Thoracic aorta (tissue), 2 donors: ENCODE results near the gene MLXIP. TPM values are rescaled to one million over a fixed set of nuclear protein-coding genes. Genes with fewer than 3 reads are reported as not detected.

ENCODE experiments used
- ATAC-seq: fragments of 150-250 bp; one replicate; pipeline ENCODE4 v1.8.0; 2017; ENCODE audit warnings: low read depth; ENCODE audit not compliant: insufficient number of reproducible peaks, low FRiP score
- DNase-seq: peaks from one replicate; pipeline ENCODE4 v3.0.0-alpha.2; 2020; ENCODE audit warnings: low spot score
- H3K27ac ChIP-seq, 2 donors: fragments of 200-600 bp; sonication (generic); 1 replicate in 1 of 2; 2 replicates in 1 of 2; pipeline ENCODE4 v1.5.1; 2016; ENCODE audit warnings: mild to moderate bottlenecking in 2 of 2, moderate library complexity in 2 of 2
- H3K27me3 ChIP-seq: fragments of 200-600 bp; sonication (generic); replicated peaks from 2 replicates; pipeline ENCODE4 v1.6.0; 2016; ENCODE audit warnings: mild to moderate bottlenecking; ENCODE audit not compliant: insufficient read depth
- H3K36me3 ChIP-seq: fragments of 200-600 bp; sonication (generic); one replicate; pipeline ENCODE4 v1.5.1; 2016
- H3K4me1 ChIP-seq, 2 donors: fragments of 200-600 bp; sonication (generic); 1 replicate in 1 of 2; 2 replicates in 1 of 2; pipeline versions ENCODE4 v1.5.1 to v1.6.0; 2016; ENCODE audit warnings: low read depth in 2 of 2, mild to moderate bottlenecking in 1 of 2; ENCODE audit not compliant: control insufficient read depth in 1 of 2
- H3K4me3 ChIP-seq: fragments of 200-600 bp; sonication (generic); 2 replicates; pipeline ENCODE4 v1.5.1; 2016; ENCODE audit warnings: mild to moderate bottlenecking
- H3K9me3 ChIP-seq: fragments of 200-600 bp; sonication (generic); 2 replicates; pipeline ENCODE4 v1.5.1; 2016
- total RNA-seq, 2 donors: library from RNA; depleted of rRNA; stranded (reverse); fragments of >200 nt; gene quantifications; one replicate each; pipeline versions ENCODE4 v1.1.0 to v1.2.3, GENCODE V29; 2016
- TF ChIP-seq, protein P1 (sequence below): fragments of 200-600 bp; sonication (generic); IDR thresholded peaks from one replicate; pipeline ENCODE4 v1.5.1; 2019; ENCODE audit warnings: antibody characterized with exemption

The MLXIP gene
- total RNA-seq, 2 donors from 2014 or later: 35.5 to 50.3 TPM

DNA sequence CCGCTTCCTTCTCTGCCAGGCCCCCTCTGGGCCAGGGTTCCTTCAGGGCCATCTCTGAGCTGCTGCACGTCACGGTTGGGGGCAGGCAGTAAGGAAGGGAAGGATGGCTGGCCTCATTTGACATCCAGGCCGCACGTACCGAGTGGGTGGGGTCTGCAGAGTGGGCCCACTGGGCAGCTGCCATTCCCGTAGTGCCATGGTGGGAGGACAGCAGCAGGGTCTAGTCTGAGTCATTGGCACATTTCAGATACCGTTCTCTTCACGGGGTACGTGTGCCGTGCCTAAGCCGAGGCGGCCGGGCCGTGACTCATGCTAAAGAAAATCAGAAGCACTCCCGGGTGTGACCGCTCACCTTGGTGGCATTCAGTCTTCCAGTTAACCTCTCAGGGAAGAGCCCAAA lies 51.6 kb downstream of the MLXIP start:
- H3K9me3 ChIP-seq: no peaks in the 10 kb centered on the region
- TF ChIP-seq, protein P1, sequence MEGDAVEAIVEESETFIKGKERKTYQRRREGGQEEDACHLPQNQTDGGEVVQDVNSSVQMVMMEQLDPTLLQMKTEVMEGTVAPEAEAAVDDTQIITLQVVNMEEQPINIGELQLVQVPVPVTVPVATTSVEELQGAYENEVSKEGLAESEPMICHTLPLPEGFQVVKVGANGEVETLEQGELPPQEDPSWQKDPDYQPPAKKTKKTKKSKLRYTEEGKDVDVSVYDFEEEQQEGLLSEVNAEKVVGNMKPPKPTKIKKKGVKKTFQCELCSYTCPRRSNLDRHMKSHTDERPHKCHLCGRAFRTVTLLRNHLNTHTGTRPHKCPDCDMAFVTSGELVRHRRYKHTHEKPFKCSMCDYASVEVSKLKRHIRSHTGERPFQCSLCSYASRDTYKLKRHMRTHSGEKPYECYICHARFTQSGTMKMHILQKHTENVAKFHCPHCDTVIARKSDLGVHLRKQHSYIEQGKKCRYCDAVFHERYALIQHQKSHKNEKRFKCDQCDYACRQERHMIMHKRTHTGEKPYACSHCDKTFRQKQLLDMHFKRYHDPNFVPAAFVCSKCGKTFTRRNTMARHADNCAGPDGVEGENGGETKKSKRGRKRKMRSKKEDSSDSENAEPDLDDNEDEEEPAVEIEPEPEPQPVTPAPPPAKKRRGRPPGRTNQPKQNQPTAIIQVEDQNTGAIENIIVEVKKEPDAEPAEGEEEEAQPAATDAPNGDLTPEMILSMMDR: no peak
- H3K27ac ChIP-seq: no peak overlapping the region
- no peaks in the 10 kb centered on the region for H3K4me1 ChIP-seq
- ATAC-seq: no peak
- DNase-seq: no peak
- peaks cover 58% of the 10 kb centered on the region for H3K36me3 ChIP-seq
- no peak overlapping the region for H3K4me3 ChIP-seq
- H3K27me3 ChIP-seq: no peaks in the 10 kb centered on the region

DNA sequence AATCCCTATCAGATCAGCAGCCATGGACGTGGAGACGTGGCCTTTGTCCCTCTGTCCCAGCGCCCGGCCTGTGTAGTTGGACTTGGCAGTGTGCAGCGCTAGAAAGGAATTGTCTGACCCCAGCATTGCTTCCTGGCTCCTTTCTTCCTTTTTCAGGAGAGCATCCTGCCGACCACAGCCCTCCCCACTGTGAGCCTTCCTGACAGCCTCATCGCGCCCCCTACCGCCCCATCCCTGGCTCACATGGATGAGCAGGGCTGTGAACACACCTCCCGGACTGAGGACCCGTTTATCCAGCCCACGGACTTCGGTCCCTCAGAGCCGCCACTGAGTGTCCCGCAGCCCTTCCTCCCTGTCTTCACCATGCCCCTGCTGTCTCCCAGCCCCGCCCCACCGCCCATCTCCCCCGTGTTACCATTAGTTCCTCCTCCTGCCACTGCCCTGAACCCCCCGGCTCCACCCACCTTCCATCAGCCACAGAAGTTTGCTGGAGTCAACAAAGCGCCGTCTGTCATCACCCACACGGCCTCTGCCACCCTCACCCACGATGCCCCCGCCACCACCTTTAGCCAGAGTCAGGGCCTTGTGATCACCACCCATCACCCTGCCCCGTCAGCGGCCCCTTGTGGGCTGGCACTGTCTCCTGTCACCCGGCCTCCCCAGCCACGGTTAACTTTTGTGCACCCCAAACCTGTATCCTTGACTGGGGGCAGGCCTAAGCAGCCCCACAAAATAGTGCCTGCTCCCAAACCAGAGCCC lies 54.8 kb downstream of the MLXIP start:
- no peaks in the 10 kb centered on the region for H3K9me3 ChIP-seq
- H3K4me1 ChIP-seq: no peaks in the 10 kb centered on the region
- H3K27ac ChIP-seq: no peak overlapping the region
- no peaks in the 10 kb centered on the region for H3K27me3 ChIP-seq
- DNase-seq (no peak), ATAC-seq (no peak)
- peaks cover 57% of the 10 kb centered on the region for H3K36me3 ChIP-seq
- H3K4me3 ChIP-seq: no peak overlapping the region
- TF ChIP-seq, protein P1: no peak

DNA sequence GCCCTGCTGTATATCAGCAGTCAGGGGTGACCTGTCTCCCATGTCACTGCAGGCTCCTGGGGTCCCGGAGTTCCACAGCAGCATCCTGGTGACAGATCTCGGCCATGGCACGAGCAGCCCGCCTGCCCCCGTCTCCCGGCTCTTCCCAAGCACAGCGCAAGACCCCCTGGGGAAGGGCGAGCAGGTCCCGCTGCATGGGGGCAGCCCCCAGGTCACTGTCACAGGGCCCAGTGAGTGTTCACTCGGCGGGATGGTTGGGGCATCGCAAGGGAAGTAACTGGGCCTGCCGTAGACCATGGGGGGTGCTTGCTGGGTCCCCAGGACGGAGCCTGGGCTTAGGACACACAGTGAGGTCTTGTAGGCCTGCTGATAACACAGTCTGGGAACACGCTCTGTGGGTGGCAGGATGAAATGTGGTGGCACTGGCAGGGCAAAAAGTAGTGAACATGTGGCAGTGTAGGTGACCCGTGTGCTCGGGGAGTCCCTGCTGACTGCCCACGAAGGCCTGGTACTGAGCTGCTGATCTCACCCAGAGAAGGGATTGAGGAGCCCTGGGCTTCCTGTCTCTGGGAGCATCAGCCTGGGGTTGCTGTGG lies 57.0 kb downstream of the MLXIP start:
- no peaks in the 10 kb centered on the region for H3K9me3 ChIP-seq
- H3K27ac ChIP-seq: no peak overlapping the region
- H3K4me1 ChIP-seq: no peaks in the 10 kb centered on the region
- ATAC-seq (no peak), DNase-seq (no peak)
- TF ChIP-seq, protein P1: no peak
- no peak overlapping the region for H3K4me3 ChIP-seq
- H3K27me3 ChIP-seq: no peaks in the 10 kb centered on the region
- H3K36me3 ChIP-seq: peaks cover 49% of the 10 kb centered on the region

DNA sequence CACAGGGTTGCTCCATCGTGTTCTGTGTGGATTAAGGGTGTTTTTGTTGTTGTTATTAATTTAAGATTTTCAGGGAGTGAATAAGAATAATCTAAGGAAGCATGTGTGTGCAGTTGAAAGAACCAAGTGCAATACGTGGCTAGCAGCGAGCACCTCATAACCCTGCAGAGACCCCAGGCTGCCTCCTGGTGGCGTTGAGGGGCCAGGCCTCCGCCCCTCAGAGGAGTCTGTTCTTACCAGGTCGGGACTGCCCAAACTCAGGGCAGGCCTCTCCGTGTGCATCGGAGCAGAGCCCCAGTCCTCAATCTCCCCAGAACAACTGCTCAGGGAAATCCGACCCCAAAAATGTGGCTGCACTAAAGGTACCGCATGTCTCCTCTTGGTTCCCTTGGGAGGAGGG lies 58.7 kb downstream of the MLXIP start:
- no peaks in the 10 kb centered on the region for H3K27me3 ChIP-seq
- H3K36me3 ChIP-seq: peaks cover 61% of the 10 kb centered on the region
- H3K4me1 ChIP-seq: no peaks in the 10 kb centered on the region
- H3K27ac ChIP-seq: no peak overlapping the region
- H3K4me3 ChIP-seq: no peak overlapping the region
- no peaks in the 10 kb centered on the region for H3K9me3 ChIP-seq
- TF ChIP-seq, protein P1: no peak
- no peak for ATAC-seq
- DNase-seq: no peak

DNA sequence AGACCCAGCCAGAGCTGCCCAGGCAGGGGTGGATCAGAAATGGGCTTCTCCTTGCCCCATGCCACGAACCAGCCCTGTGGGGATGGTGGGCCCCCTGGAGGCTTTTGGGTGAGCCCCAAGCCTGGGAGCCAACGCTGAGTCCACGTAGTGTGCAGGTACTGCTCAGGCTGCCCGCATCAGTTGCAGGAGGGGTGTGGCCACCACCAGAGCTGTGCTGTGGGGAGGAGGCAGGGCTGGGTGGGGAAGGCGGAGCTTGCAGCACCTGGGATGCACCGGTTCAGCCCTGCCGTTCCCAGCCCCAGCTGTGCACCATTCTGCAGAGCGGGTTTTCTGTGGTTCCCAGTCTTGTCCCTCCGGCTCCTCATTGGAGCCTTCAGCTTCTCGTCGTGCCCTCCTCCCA lies 59.1 kb downstream of the MLXIP start:
- TF ChIP-seq, protein P1: no peak
- H3K36me3 ChIP-seq: peaks cover 61% of the 10 kb centered on the region
- H3K4me3 ChIP-seq: no peak overlapping the region
- H3K27me3 ChIP-seq: no peaks in the 10 kb centered on the region
- no peak for DNase-seq
- H3K4me1 ChIP-seq: no peaks in the 10 kb centered on the region
- ATAC-seq: no peak
- no peak overlapping the region for H3K27ac ChIP-seq
- no peaks in the 10 kb centered on the region for H3K9me3 ChIP-seq
